GM12892 (cell line): ENCODE results near the gene SLC39A3.

Experiments used
- POLR2A ChIP-seq: IDR thresholded peaks from 2 replicates; pipeline ENCODE4 v1.6.1; 2011; ENCODE audit warnings: low read depth, low read length, control low read depth
- POLR2AphosphoS5 ChIP-seq: IDR thresholded peaks from 2 replicates; pipeline ENCODE4 v1.6.1; 2011; ENCODE audit warnings: low read depth, low read length, control low read depth
- TAF1 ChIP-seq: IDR thresholded peaks from 2 replicates; pipeline ENCODE4 v1.6.1; 2011; ENCODE audit warnings: low read depth, mild to moderate bottlenecking, control low read depth, low read length, borderline replicate concordance

DNA sequence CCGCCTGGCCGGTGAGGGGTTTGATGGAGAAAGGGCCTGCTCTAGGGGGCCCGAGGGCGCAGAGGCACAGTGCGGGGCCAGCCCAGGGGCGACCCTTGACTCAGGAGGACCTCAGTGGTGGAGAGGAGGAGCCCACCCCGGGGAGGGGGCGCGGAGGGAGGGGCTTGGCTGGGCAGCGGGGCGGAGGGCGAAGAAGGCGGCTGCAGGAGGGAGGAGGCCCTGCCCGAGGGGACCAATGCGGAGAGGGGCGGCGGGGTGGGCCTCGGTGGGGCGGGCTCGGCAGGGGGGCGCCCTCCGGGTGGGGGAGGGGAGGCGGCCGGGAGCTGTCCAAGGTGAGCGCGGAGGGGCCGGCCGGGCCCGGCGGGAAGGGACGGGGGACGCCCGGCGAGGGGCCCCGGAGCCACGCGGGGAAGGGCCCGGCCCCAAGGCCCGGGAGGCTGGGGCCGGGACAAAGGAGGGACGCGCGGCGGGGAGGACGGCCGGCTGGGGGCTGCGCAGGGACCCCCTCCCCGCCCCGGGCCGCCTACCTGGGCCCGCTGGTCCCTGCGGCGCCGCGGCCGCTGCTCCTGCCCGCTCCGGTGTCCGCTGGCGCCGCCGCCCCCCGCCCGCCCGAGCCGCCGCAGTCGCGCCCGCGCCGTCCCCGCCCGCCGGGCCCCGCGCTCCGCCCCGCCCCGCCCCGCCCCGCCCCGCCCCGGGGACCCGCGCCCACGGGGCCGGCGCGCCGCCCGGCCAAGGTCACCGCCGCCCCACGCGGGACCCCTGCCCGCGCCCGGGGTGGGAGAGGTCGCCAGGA, 18.8 kb downstream of the SLC39A3 start, which contains the start of gene DIRAS1:
- TF ChIP-seq POLR2AphosphoS5 = no peak
- TF ChIP-seq POLR2A = no peak
- TF ChIP-seq TAF1 = no peak
